ENCODE measurements around the gene DPF1. TPM values are rescaled to one million over a fixed set of nuclear protein-coding genes. Genes with fewer than 3 reads are reported as not detected.
A peak's percentile ranks its signal among the peaks of the same experiment; 100 is the strongest.
"Not testable (repeated sequence)": the region's sequence is repeated elsewhere in the genome, so short reads cannot be mapped to it uniquely, and the experiment has no call there.

The DPF1 gene
- total RNA-seq, 5 donors from 2014 or later (not counting 1 experiment from before 2014, with no cell fraction given): not detected

GRCh38 chr19:38262585-38263268 lies 38.7 kb upstream of the DPF1 start:
- peak overlapping the region in 1 of 3 donors; percentile 24 for H3K4me3 Mint-ChIP-seq
- H3K27ac ChIP-seq (ENCODE audit: low read length): no peak overlapping the region
- H3K9me3 Mint-ChIP-seq: no peaks in the 10 kb centered on the region
- H3K4me1 ChIP-seq (ENCODE audit: control insufficient read depth in 1 of 2, extremely low read depth in 1 of 2, insufficient read depth in 2 of 2, low read length in 2 of 2): peaks cover 3 to 22% of the 10 kb centered on the region in 2 experiments
- H3K27me3 Mint-ChIP-seq: peaks cover 6 to 9% of the 10 kb centered on the region in 2 donors
- H3K36me3 ChIP-seq (ENCODE audit: control insufficient read depth in 2 of 2, extremely low read depth in 1 of 2, insufficient read depth in 1 of 2, low read length in 1 of 2): no peaks in the 10 kb centered on the region
- H3K27me3 ChIP-seq (replicated peaks in 1 of 2; ENCODE audit: control insufficient read depth in 2 of 2, extremely low read depth in 1 of 2, insufficient read depth in 2 of 2, low read length in 1 of 2): peaks cover 0 to 16% of the 10 kb centered on the region in 2 experiments
- no peak overlapping the region for H3K27ac Mint-ChIP-seq
- ChIA-PET CTCF (no interaction called here), POLR2A (no interaction called here)
- H3K4me1 Mint-ChIP-seq: peaks cover 28 to 34% (median 29%) of the 10 kb centered on the region in 3 donors
- no peak for DNase-seq
- WGBS (ENCODE audit: insufficient coverage): 80% methylated on average over 1 of the region's 7 CpGs
- no peak for ATAC-seq (replicated peaks in 1 of 4)
- no peaks in the 10 kb centered on the region for H3K9me3 ChIP-seq
- H3K36me3 Mint-ChIP-seq: no peaks in the 10 kb centered on the region
- no peak overlapping the region for H3K4me3 ChIP-seq (ENCODE audit: control insufficient read depth in 1 of 2, extremely low read depth in 1 of 2, low read length in 1 of 2)

- CTCF ChIA-PET; POLR2A ChIA-PET; H3K36me3 ChIP-seq (ENCODE audit: control insufficient read depth in 2 of 2, extremely low read depth in 1 of 2, insufficient read depth in 1 of 2, low read length in 1 of 2); H3K27ac Mint-ChIP-seq; H3K9me3 Mint-ChIP-seq; H3K27ac ChIP-seq (ENCODE audit: low read length); DNase-seq; H3K4me3 Mint-ChIP-seq; H3K9me3 ChIP-seq; H3K36me3 Mint-ChIP-seq; H3K4me3 ChIP-seq (ENCODE audit: control insufficient read depth in 1 of 2, extremely low read depth in 1 of 2, low read length in 1 of 2); ATAC-seq (replicated peaks in 1 of 4): not testable (repeated sequence)
- Histone ChIP-seq H3K27me3 (replicated peaks in 1 of 2; ENCODE audit: control insufficient read depth in 2 of 2, extremely low read depth in 1 of 2, insufficient read depth in 2 of 2, low read length in 1 of 2) (peaks cover 0 to 20% of the 10 kb centered on the region in 2 experiments), H3K4me1 (ENCODE audit: control insufficient read depth in 1 of 2, extremely low read depth in 1 of 2, insufficient read depth in 2 of 2, low read length in 2 of 2) (peaks cover 3 to 22% of the 10 kb centered on the region in 2 experiments)
- Mint-ChIP-seq H3K4me1 (peaks cover 23 to 26% (median 25%) of the 10 kb centered on the region in 3 donors), H3K27me3 (peaks cover 10 to 11% of the 10 kb centered on the region in 2 donors)
- WGBS (ENCODE audit: insufficient coverage): 97% methylated on average over 6 of the region's 12 CpGs
These were observed 37.9 kb upstream of the DPF1 start for GRCh38 chr19:38261942-38262341.

GRCh38 chr19:38255383-38256014 lies 31.5 kb upstream of the DPF1 start:
- Histone ChIP-seq H3K36me3 (ENCODE audit: control insufficient read depth in 2 of 2, extremely low read depth in 1 of 2, insufficient read depth in 1 of 2, low read length in 1 of 2) (no peaks in the 10 kb centered on the region), H3K27me3 (replicated peaks in 1 of 2; ENCODE audit: control insufficient read depth in 2 of 2, extremely low read depth in 1 of 2, insufficient read depth in 2 of 2, low read length in 1 of 2) (peaks cover 0 to 53% of the 10 kb centered on the region in 2 experiments), H3K4me1 (ENCODE audit: control insufficient read depth in 1 of 2, extremely low read depth in 1 of 2, insufficient read depth in 2 of 2, low read length in 2 of 2) (peaks cover 0 to 5% of the 10 kb centered on the region in 2 experiments), H3K27ac (ENCODE audit: low read length) (no peak overlapping the region), H3K9me3 (no peaks in the 10 kb centered on the region), H3K4me3 (ENCODE audit: control insufficient read depth in 1 of 2, extremely low read depth in 1 of 2, low read length in 1 of 2) (no peak overlapping the region)
- Mint-ChIP-seq H3K9me3 (no peaks in the 10 kb centered on the region), H3K4me3 (no peak overlapping the region), H3K4me1 (peaks cover 0 to 10% (median 2%) of the 10 kb centered on the region in 3 donors), H3K27ac (no peak overlapping the region), H3K36me3 (no peaks in the 10 kb centered on the region), H3K27me3 (peaks cover 26 to 29% of the 10 kb centered on the region in 2 donors)
- ATAC-seq (replicated peaks in 1 of 4): no peak
- WGBS (ENCODE audit: insufficient coverage): 70% methylated on average over 10 of the region's 17 CpGs
- no peak for DNase-seq
- POLR2A ChIA-PET: no interaction called here
- CTCF ChIA-PET: no interaction called here

GRCh38 chr19:38253788-38254187 lies 29.8 kb upstream of the DPF1 start:
- H3K9me3 Mint-ChIP-seq: no peaks in the 10 kb centered on the region
- peak overlapping the region in 1 of 3 donors; percentile 34 for H3K4me3 Mint-ChIP-seq
- Histone ChIP-seq H3K27me3 (replicated peaks in 1 of 2; ENCODE audit: control insufficient read depth in 2 of 2, extremely low read depth in 1 of 2, insufficient read depth in 2 of 2, low read length in 1 of 2) (peaks cover 0 to 51% of the 10 kb centered on the region in 2 experiments), H3K9me3 (no peaks in the 10 kb centered on the region), H3K4me3 (ENCODE audit: control insufficient read depth in 1 of 2, extremely low read depth in 1 of 2, low read length in 1 of 2) (no peak overlapping the region), H3K27ac (ENCODE audit: low read length) (no peak overlapping the region), H3K36me3 (ENCODE audit: control insufficient read depth in 2 of 2, extremely low read depth in 1 of 2, insufficient read depth in 1 of 2, low read length in 1 of 2) (no peaks in the 10 kb centered on the region), H3K4me1 (ENCODE audit: control insufficient read depth in 1 of 2, extremely low read depth in 1 of 2, insufficient read depth in 2 of 2, low read length in 2 of 2) (peaks cover 0 to 5% of the 10 kb centered on the region in 2 experiments)
- peaks cover 0 to 10% (median 2%) of the 10 kb centered on the region in 3 donors for H3K4me1 Mint-ChIP-seq
- peaks cover 24 to 26% of the 10 kb centered on the region in 2 donors for H3K27me3 Mint-ChIP-seq
- ATAC-seq (replicated peaks in 1 of 4) (no peak), DNase-seq (no peak)
- no peak overlapping the region for H3K27ac Mint-ChIP-seq
- ChIA-PET POLR2A (no interaction called here), CTCF (no interaction called here)
- H3K36me3 Mint-ChIP-seq: no peaks in the 10 kb centered on the region
- WGBS (ENCODE audit: insufficient coverage): 79% methylated on average over 5 of the region's 5 CpGs

GRCh38 chr19:38252941-38253691 lies 29.1 kb upstream of the DPF1 start:
- Histone ChIP-seq H3K36me3 (ENCODE audit: control insufficient read depth in 2 of 2, extremely low read depth in 1 of 2, insufficient read depth in 1 of 2, low read length in 1 of 2) (no peaks in the 10 kb centered on the region), H3K27me3 (replicated peaks in 1 of 2; ENCODE audit: control insufficient read depth in 2 of 2, extremely low read depth in 1 of 2, insufficient read depth in 2 of 2, low read length in 1 of 2) (peaks cover 0 to 49% of the 10 kb centered on the region in 2 experiments), H3K27ac (ENCODE audit: low read length) (no peak overlapping the region), H3K4me3 (ENCODE audit: control insufficient read depth in 1 of 2, extremely low read depth in 1 of 2, low read length in 1 of 2) (no peak overlapping the region), H3K9me3 (no peaks in the 10 kb centered on the region), H3K4me1 (ENCODE audit: control insufficient read depth in 1 of 2, extremely low read depth in 1 of 2, insufficient read depth in 2 of 2, low read length in 2 of 2) (peaks cover 0 to 5% of the 10 kb centered on the region in 2 experiments)
- Mint-ChIP-seq H3K4me1 (peaks cover 0 to 10% (median 2%) of the 10 kb centered on the region in 3 donors), H3K36me3 (no peaks in the 10 kb centered on the region), H3K9me3 (no peaks in the 10 kb centered on the region), H3K27me3 (peaks cover 23 to 26% of the 10 kb centered on the region in 2 donors), H3K4me3 (no peak overlapping the region), H3K27ac (no peak overlapping the region)
- POLR2A ChIA-PET: no interaction called here
- CTCF ChIA-PET: interaction anchor here in 1 of 2 donors (0.8 kb wide), 1 partner anchor 9 kb away, joined by 3 read pairs; no protein-coding TSS in a partner anchor
- 69% methylated on average over 13 of the region's 21 CpGs for WGBS (ENCODE audit: insufficient coverage)
- peak in 1 of 4 experiments; percentile 19 for ATAC-seq (replicated peaks in 1 of 4)
- DNase-seq: no peak

- peaks cover 0 to 46% of the 10 kb centered on the region in 2 experiments for H3K27me3 ChIP-seq (replicated peaks in 1 of 2; ENCODE audit: control insufficient read depth in 2 of 2, extremely low read depth in 1 of 2, insufficient read depth in 2 of 2, low read length in 1 of 2)
- no peaks in the 10 kb centered on the region for H3K9me3 Mint-ChIP-seq
- H3K27ac ChIP-seq (ENCODE audit: low read length): no peak overlapping the region
- no peak overlapping the region for H3K4me3 ChIP-seq (ENCODE audit: control insufficient read depth in 1 of 2, extremely low read depth in 1 of 2, low read length in 1 of 2)
- H3K27ac Mint-ChIP-seq: no peak overlapping the region
- CTCF ChIA-PET: interaction anchor here in 1 of 2 donors (0.8 kb wide), 1 partner anchor 8 kb away, joined by 3 read pairs; no protein-coding TSS in a partner anchor
- H3K27me3 Mint-ChIP-seq: peaks cover 20 to 23% of the 10 kb centered on the region in 2 donors
- WGBS (ENCODE audit: insufficient coverage): 91% methylated on average over 5 of the region's 5 CpGs
- no peaks in the 10 kb centered on the region for H3K36me3 Mint-ChIP-seq
- POLR2A ChIA-PET: no interaction called here
- peaks cover 0 to 5% of the 10 kb centered on the region in 2 experiments for H3K4me1 ChIP-seq (ENCODE audit: control insufficient read depth in 1 of 2, extremely low read depth in 1 of 2, insufficient read depth in 2 of 2, low read length in 2 of 2)
- no peaks in the 10 kb centered on the region for H3K36me3 ChIP-seq (ENCODE audit: control insufficient read depth in 2 of 2, extremely low read depth in 1 of 2, insufficient read depth in 1 of 2, low read length in 1 of 2)
- H3K9me3 ChIP-seq: no peaks in the 10 kb centered on the region
- DNase-seq (no peak), ATAC-seq (replicated peaks in 1 of 4) (no peak)
- H3K4me3 Mint-ChIP-seq: no peak overlapping the region
- H3K4me1 Mint-ChIP-seq: peaks cover 0 to 10% (median 2%) of the 10 kb centered on the region in 3 donors
These were observed 28.4 kb upstream of the DPF1 start for GRCh38 chr19:38252385-38252784.

Measured in T-cell (primary cell).